GM23338 (cell line): ENCODE results near the gene JAKMIP3. TPM values are rescaled to one million over a fixed set of nuclear protein-coding genes. Genes with fewer than 3 reads are reported as not detected.

Source experiments
- ATAC-seq: fragments of 200-7000 bp; cut with Tn5 transposase; 3 replicates; pipeline ENCODE4 v1.9.1; 2020
- DNase-seq: peaks from one replicate; pipeline ENCODE4 v3.0.0-alpha.2; 2015; ENCODE audit warnings: low spot score
- H2AFZ ChIP-seq: fragments of 200-600 bp; sonication (generic); 2 replicates; pipeline ENCODE4 v1.8.0; 2016; ENCODE audit warnings: antibody characterized with exemption, mild to moderate bottlenecking, moderate library complexity
- H3F3A ChIP-seq: fragments of 200-600 bp; sonication (generic); replicated peaks from 2 replicates; pipeline ENCODE4 v1.8.0; 2017; ENCODE audit warnings: antibody characterized with exemption, mixed run types, low read depth
- H3K27ac ChIP-seq: fragments of 200-600 bp; sonication (generic); 2 replicates; pipeline ENCODE4 v1.6.1; 2016; ENCODE audit warnings: low read depth
- H3K27me3 ChIP-seq: fragments of 200-600 bp; sonication (generic); 2 replicates; pipeline ENCODE4 v1.8.0; 2016; ENCODE audit warnings: mild to moderate bottlenecking, mixed run types, moderate library complexity; ENCODE audit not compliant: insufficient read depth
- H3K36me3 ChIP-seq: fragments of 200-600 bp; sonication (generic); 2 replicates; pipeline ENCODE4 v1.8.0; 2016; ENCODE audit warnings: mild to moderate bottlenecking; ENCODE audit not compliant: insufficient read depth
- H3K4me1 ChIP-seq: fragments of 200-600 bp; sonication (generic); 2 replicates; pipeline ENCODE4 v1.8.0; 2016; ENCODE audit warnings: mild to moderate bottlenecking, moderate library complexity; ENCODE audit not compliant: insufficient read depth
- H3K4me2 ChIP-seq: fragments of 200-600 bp; sonication (generic); 2 replicates; pipeline ENCODE4 v1.7.1; 2017; ENCODE audit warnings: mixed run types
- H3K4me3 ChIP-seq: fragments of 200-600 bp; sonication (generic); 2 replicates; pipeline ENCODE4 v1.6.1; 2016; ENCODE audit warnings: mixed run types
- H3K79me2 ChIP-seq: fragments of 200-600 bp; sonication (generic); replicated peaks from 2 replicates; pipeline ENCODE4 v1.8.0; 2017; ENCODE audit warnings: mild to moderate bottlenecking; ENCODE audit not compliant: insufficient read depth
- H3K9me2 ChIP-seq: fragments of 200-600 bp; sonication (generic); 2 replicates; pipeline ENCODE4 v1.8.0; 2017; ENCODE audit not compliant: insufficient read depth
- H4K20me1 ChIP-seq: fragments of 200-600 bp; sonication (generic); replicated peaks from 2 replicates; pipeline ENCODE4 v1.8.0; 2017; ENCODE audit warnings: mild to moderate bottlenecking; ENCODE audit not compliant: insufficient read depth
- H3K27ac Mint-ChIP-seq: 2 replicates; pipeline ENCODE4 v1.8.0; 2020; ENCODE audit warnings: inconsistent platforms, mild to moderate bottlenecking, moderate library complexity, mixed read lengths
- H3K27me3 Mint-ChIP-seq: 3 replicates; pipeline ENCODE4 v1.8.0; 2022; ENCODE audit warnings: low read depth, mild to moderate bottlenecking, moderate library complexity, mixed read lengths, inconsistent platforms; ENCODE audit not compliant: insufficient read depth, poor library complexity
- H3K36me3 Mint-ChIP-seq: 3 replicates; pipeline ENCODE4 v1.8.0; 2021; ENCODE audit warnings: low read depth, mild to moderate bottlenecking, inconsistent platforms, moderate library complexity, mixed read lengths
- H3K4me1 Mint-ChIP-seq: 3 replicates; pipeline ENCODE4 v1.8.0; 2020; ENCODE audit warnings: mild to moderate bottlenecking, inconsistent platforms, mixed read lengths
- H3K4me3 Mint-ChIP-seq: 3 replicates; pipeline ENCODE4 v1.8.0; 2021; ENCODE audit warnings: moderate library complexity, mild to moderate bottlenecking, inconsistent platforms, mixed read lengths
- H3K9me3 Mint-ChIP-seq: 3 replicates; pipeline ENCODE4 v1.8.0; 2020; ENCODE audit warnings: moderate library complexity, mild to moderate bottlenecking, inconsistent platforms, mixed read lengths
- CREB1 ChIP-seq: fragments of 250-450 bp; sonication (Bioruptor Pico); IDR thresholded peaks from 2 replicates; pipeline ENCODE4 v1.5.0; 2020; ENCODE audit warnings: low read depth, mild to moderate bottlenecking, moderate library complexity
- EZH2 ChIP-seq: fragments of 200-600 bp; sonication (generic); IDR thresholded peaks from one replicate; pipeline ENCODE4 v1.8.0; 2017; ENCODE audit warnings: antibody characterized with exemption, mild to moderate bottlenecking, low read depth; ENCODE audit not compliant: unreplicated experiment
- EZH2phosphoT487 ChIP-seq: fragments of 200-600 bp; sonication (generic); IDR thresholded peaks from one replicate; pipeline ENCODE4 v1.8.1; 2018; ENCODE audit warnings: antibody characterized with exemption; ENCODE audit not compliant: unreplicated experiment
- NANOG ChIP-seq: IDR thresholded peaks from 2 replicates; pipeline ENCODE4 v1.6.1; 2016; ENCODE audit warnings: antibody characterized with exemption, borderline replicate concordance
- POLR2AphosphoS5 ChIP-seq: IDR thresholded peaks from 2 replicates; pipeline ENCODE4 v1.6.1; 2016; ENCODE audit warnings: antibody characterized with exemption, low read depth
- REST ChIP-seq: IDR thresholded peaks from one replicate; pipeline ENCODE4 v1.6.1; 2018; ENCODE audit warnings: antibody characterized with exemption; ENCODE audit not compliant: unreplicated experiment
- STAT1 ChIP-seq: IDR thresholded peaks from one replicate; pipeline ENCODE4 v1.6.1; 2016; ENCODE audit warnings: antibody characterized with exemption; ENCODE audit not compliant: unreplicated experiment
- ZNF331 ChIP-seq: fragments of 250-450 bp; sonication (Bioruptor Pico); IDR thresholded peaks from 2 replicates; pipeline ENCODE4 v1.5.0; 2020; ENCODE audit warnings: low read depth, mild to moderate bottlenecking, moderate library complexity
- ZNF462 ChIP-seq: fragments of 250-450 bp; sonication (Bioruptor Pico); IDR thresholded peaks from 2 replicates; pipeline ENCODE4 v1.5.0; 2020; ENCODE audit warnings: mild to moderate bottlenecking, moderate library complexity
- polyA plus RNA-seq: library from polyadenylated mRNA; unstranded; fragments of >200 nt; fragmentation: Nextera tagmentation; extraction: Ambion mirVana; gene quantifications from 2 replicates; pipeline ENCODE4 v1.2.1, GENCODE V29; 2016
- total RNA-seq: library from RNA; depleted of rRNA; stranded (reverse); fragments of >200 nt; shearing (Covaris generic); gene quantifications from 2 replicates; pipeline ENCODE4 v1.2.3, GENCODE V29; 2014
- TF ChIP-seq, protein P1 (sequence below), 2 experiments: fragments of 200-600 bp in 1 of 2; sonication (generic) in 1 of 2; conservative IDR thresholded peaks; 2 replicates each; pipeline versions ENCODE4 v1.5.1 to v1.6.1; 2016 to 2017; ENCODE audit warnings: antibody characterized with exemption in 2 of 2, low read depth in 2 of 2, mild to moderate bottlenecking in 2 of 2, moderate library complexity in 1 of 2
- TF ChIP-seq, protein P2 (sequence below): IDR thresholded peaks from 2 replicates; pipeline ENCODE4 v1.6.1; 2016; ENCODE audit warnings: antibody characterized with exemption

JAKMIP3 gene
- total and polyA plus RNA-seq, 2 experiments from 2014 or later, result 0.87 to 1.2 TPM

- Histone ChIP-seq H2AFZ (no peak overlapping the region), H3K79me2 (no peaks in the 10 kb centered on the region), H3K4me2 (no peak overlapping the region), H3K9me2 (no peaks in the 10 kb centered on the region), H4K20me1 (no peaks in the 10 kb centered on the region), H3K27ac (no peak overlapping the region), H3F3A (no peaks in the 10 kb centered on the region), H3K4me1 (no peaks in the 10 kb centered on the region), H3K36me3 (no peaks in the 10 kb centered on the region), H3K4me3 (no peak overlapping the region), H3K27me3 (peaks cover 6% of the 10 kb centered on the region; the same call in 1 of the 2 replicates)
- Mint-ChIP-seq H3K9me3 (no peaks in the 10 kb centered on the region), H3K4me1 (no peaks in the 10 kb centered on the region; the same call in 2 of the 3 replicates), H3K27ac (no peak overlapping the region), H3K4me3 (no peak overlapping the region), H3K27me3 (peaks cover 7% of the 10 kb centered on the region), H3K36me3 (no peaks in the 10 kb centered on the region)
- DNase-seq (no peak), ATAC-seq (no peak)
- TF ChIP-seq ZNF462 (CRISPR knock-in tag), result no peak
- no peak for TF ChIP-seq REST
- TF ChIP-seq ZNF331 (CRISPR knock-in tag), result no peak
- no peak for TF ChIP-seq EZH2
- TF ChIP-seq STAT1, result no peak
- TF ChIP-seq POLR2AphosphoS5, result no peak
- TF ChIP-seq NANOG, result no peak
- TF ChIP-seq, protein P1, sequence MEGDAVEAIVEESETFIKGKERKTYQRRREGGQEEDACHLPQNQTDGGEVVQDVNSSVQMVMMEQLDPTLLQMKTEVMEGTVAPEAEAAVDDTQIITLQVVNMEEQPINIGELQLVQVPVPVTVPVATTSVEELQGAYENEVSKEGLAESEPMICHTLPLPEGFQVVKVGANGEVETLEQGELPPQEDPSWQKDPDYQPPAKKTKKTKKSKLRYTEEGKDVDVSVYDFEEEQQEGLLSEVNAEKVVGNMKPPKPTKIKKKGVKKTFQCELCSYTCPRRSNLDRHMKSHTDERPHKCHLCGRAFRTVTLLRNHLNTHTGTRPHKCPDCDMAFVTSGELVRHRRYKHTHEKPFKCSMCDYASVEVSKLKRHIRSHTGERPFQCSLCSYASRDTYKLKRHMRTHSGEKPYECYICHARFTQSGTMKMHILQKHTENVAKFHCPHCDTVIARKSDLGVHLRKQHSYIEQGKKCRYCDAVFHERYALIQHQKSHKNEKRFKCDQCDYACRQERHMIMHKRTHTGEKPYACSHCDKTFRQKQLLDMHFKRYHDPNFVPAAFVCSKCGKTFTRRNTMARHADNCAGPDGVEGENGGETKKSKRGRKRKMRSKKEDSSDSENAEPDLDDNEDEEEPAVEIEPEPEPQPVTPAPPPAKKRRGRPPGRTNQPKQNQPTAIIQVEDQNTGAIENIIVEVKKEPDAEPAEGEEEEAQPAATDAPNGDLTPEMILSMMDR (conservative IDR thresholded peaks at IDR 0.05; ENCODE audit: low read depth in 2 of 2), result no peak
- no peak for TF ChIP-seq EZH2phosphoT487
- TF ChIP-seq CREB1 (CRISPR knock-in tag), result no peak
- TF ChIP-seq, protein P2, sequence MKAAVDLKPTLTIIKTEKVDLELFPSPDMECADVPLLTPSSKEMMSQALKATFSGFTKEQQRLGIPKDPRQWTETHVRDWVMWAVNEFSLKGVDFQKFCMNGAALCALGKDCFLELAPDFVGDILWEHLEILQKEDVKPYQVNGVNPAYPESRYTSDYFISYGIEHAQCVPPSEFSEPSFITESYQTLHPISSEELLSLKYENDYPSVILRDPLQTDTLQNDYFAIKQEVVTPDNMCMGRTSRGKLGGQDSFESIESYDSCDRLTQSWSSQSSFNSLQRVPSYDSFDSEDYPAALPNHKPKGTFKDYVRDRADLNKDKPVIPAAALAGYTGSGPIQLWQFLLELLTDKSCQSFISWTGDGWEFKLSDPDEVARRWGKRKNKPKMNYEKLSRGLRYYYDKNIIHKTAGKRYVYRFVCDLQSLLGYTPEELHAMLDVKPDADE, result no peak
These were observed 37.0 kb upstream of the JAKMIP3 start for GRCh38 chr10:132028706-132029105.
